Measurements from ENCODE around the gene SMTNL1. TPM values are rescaled to one million over a fixed set of nuclear protein-coding genes. Genes with fewer than 3 reads are reported as not detected.

SMTNL1 gene
- total RNA-seq, 1 experiment from 2014 or later, result not detected

DNA sequence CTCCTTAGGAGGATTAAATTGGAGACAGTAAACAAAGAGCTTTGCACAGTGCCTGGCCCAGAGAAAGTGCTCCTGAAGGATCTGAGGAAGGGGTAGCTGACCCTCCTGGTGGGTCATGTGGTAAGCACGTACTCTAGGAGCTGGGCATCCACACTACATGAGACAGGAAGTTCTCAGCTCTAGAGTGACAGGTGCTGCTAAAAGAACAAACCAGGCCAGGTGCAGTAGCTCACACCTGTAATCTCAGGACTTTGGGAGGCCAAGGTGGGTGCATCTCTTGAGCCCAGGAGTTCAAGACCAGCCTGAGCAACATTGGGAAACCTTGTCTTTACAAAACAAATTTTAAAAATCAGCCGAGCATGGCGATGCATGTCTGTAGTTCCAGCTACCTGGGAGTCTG, 35.0 kb upstream of the SMTNL1 start:
- Histone ChIP-seq H2AFZ (ENCODE audit: low read length) (no peak overlapping the region), H3K4ac (ENCODE audit: low read depth, low read length) (no peak overlapping the region), H3K18ac (ENCODE audit: insufficient read length, low read depth, low read length) (no peak overlapping the region), H3K23me2 (ENCODE audit: insufficient read length, low read depth, low read length, poor library complexity, severe bottlenecking) (no peaks in the 10 kb centered on the region), H4K91ac (ENCODE audit: insufficient read length, low read depth, low read length) (no peak overlapping the region), H3K4me1 (ENCODE audit: insufficient read depth, low read length) (peaks cover 5% of the 10 kb centered on the region; the same call in 1 of the 2 replicates), H2BK12ac (ENCODE audit: insufficient read length, low read depth, low read length) (no peak overlapping the region), H3K79me1 (ENCODE audit: insufficient read depth, low read depth, low read length, poor library complexity, severe bottlenecking) (no peaks in the 10 kb centered on the region), H2BK20ac (ENCODE audit: low read depth, low read length, poor library complexity, severe bottlenecking) (no peak overlapping the region), H3K79me2 (ENCODE audit: insufficient read depth, low read length) (no peaks in the 10 kb centered on the region), H3K27ac (ENCODE audit: insufficient read length, low read depth, low read length) (no peak overlapping the region), H3K23ac (ENCODE audit: insufficient read length, low read depth, low read length) (no peak overlapping the region), H4K5ac (ENCODE audit: insufficient read length, low read depth, low read length) (no peak overlapping the region), H3K9ac (ENCODE audit: extremely low read depth, insufficient read length, low read length) (no peak overlapping the region), H2AK5ac (ENCODE audit: insufficient read length, low read length) (no peak overlapping the region), H3K56ac (ENCODE audit: insufficient read length, low read depth, low read length) (no peak overlapping the region), H4K20me1 (ENCODE audit: control insufficient read depth, insufficient read depth, insufficient read length) (no peaks in the 10 kb centered on the region), H3K9me3 (ENCODE audit: control insufficient read depth, low read depth, low read length) (no peaks in the 10 kb centered on the region), H2BK15ac (ENCODE audit: low read depth, low read length) (no peak overlapping the region), H3K4me2 (ENCODE audit: insufficient read depth, insufficient read length, low read length) (no peak overlapping the region), H3K14ac (ENCODE audit: insufficient read depth, low read length) (no peak overlapping the region), H2BK5ac (ENCODE audit: insufficient read length, low read length) (no peak overlapping the region), H3K27me3 (ENCODE audit: insufficient read depth, low read length) (no peaks in the 10 kb centered on the region), H4K8ac (replicated peaks; ENCODE audit: insufficient read length, low read depth, low read length) (no peak overlapping the region), H2BK120ac (ENCODE audit: low read depth, low read length, poor library complexity, severe bottlenecking) (no peak overlapping the region), H3T11ph (ENCODE audit: low read length) (no peak overlapping the region)
- H3K4me1 Mint-ChIP-seq, result peaks cover 28 to 47% of the 10 kb centered on the region in 2 experiments
- H3K27ac Mint-ChIP-seq, result peak overlapping the region in 1 of 3 experiments; percentile 32; a peak in 1 of 7 replicates
- no CpG with 5 or more reads among the region's 3 CpGs for WGBS (ENCODE audit: extremely low coverage, insufficient read length, low lambda C conversion rate)
- no peaks in the 10 kb centered on the region; the same call in 1 of the 2 replicates for H3K27me3 Mint-ChIP-seq (ENCODE audit: low read depth)
- no peak for DNase-seq
- no peak overlapping the region for H3K4me3 Mint-ChIP-seq
- TF ChIP-seq, protein P1, sequence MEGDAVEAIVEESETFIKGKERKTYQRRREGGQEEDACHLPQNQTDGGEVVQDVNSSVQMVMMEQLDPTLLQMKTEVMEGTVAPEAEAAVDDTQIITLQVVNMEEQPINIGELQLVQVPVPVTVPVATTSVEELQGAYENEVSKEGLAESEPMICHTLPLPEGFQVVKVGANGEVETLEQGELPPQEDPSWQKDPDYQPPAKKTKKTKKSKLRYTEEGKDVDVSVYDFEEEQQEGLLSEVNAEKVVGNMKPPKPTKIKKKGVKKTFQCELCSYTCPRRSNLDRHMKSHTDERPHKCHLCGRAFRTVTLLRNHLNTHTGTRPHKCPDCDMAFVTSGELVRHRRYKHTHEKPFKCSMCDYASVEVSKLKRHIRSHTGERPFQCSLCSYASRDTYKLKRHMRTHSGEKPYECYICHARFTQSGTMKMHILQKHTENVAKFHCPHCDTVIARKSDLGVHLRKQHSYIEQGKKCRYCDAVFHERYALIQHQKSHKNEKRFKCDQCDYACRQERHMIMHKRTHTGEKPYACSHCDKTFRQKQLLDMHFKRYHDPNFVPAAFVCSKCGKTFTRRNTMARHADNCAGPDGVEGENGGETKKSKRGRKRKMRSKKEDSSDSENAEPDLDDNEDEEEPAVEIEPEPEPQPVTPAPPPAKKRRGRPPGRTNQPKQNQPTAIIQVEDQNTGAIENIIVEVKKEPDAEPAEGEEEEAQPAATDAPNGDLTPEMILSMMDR (conservative IDR thresholded peaks at IDR 0.05), result no peak
- no peaks in the 10 kb centered on the region for H3K9me3 Mint-ChIP-seq
- peaks cover 4 to 19% (median 12%) of the 10 kb centered on the region in 3 experiments; a peak in 6 of 7 replicates for H3K36me3 Mint-ChIP-seq (ENCODE audit: insufficient read depth in 1 of 3, low read depth in 3 of 3)

All from H9 (cell line).